Suppressor macrophage (primary cell): Measurements from ENCODE around the gene REEP3.
"Not testable (repeated sequence)": the region's sequence is repeated elsewhere in the genome, so short reads cannot be mapped to it uniquely, and the experiment has no call there.

Experiments
- DNase-seq, 4 experiments: peaks; one replicate each; pipeline ENCODE4 v3.0.0-alpha.2; 2020 to 2022

The REEP3 gene

GRCh38 chr10:63630931-63631680 lies 109.9 kb downstream of the REEP3 start:
- DNase-seq: no peak

- peak in 1 of 4 experiments; percentile 24 for DNase-seq
These were observed 110.8 kb downstream of the REEP3 start for GRCh38 chr10:63631991-63632390.

GRCh38 chr10:63633677-63634487 lies 112.7 kb downstream of the REEP3 start:
- peak in 3 of 4 experiments; percentile 39 to 52 (median 39) for DNase-seq

DNA sequence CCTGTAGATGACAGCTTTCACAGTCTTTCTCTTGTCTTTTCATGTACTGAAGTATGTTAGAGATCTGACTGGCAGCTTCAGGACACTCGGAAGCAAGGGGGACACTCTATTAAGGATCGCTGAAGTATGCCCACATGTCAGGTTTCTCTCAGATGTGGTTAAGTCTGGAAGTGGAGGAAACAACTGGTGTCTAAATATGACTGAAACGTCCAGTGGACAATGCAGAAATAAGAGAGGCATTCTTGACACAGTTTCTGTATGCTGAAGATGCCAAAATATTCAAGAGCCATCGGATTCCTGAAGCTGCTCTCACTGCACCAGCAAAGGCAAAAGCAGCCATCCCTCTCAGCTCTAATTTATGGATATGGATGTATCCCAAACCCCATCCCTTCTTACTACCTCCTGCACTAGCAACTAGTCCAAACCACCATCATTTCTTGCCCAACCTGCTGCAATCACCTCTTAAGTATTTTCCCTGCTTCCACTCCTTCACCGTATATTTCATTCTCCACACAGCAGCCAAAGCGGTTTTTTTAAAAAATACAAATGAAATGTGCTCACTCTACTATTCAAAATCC lies 113.4 kb downstream of the REEP3 start:
- DNase-seq: no peak

DNA sequence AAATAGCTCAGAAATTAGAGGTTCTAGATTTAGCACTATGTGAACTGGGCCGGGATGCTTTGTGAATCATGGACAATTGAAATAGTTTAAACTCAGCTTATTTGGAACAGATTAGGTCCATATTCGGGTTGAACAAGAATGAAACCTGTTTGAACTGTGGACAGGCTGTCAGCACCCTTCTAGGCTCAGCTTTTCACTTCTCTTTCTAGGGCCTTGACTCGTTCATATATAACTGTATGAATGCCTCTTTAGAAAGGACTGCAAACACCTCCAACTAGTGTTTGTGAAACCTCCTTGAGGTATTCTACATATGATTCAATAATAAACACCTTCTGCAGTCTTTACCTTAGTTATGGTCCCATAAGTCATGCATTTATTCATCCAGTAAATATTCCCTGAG lies 115.6 kb downstream of the REEP3 start:
- no peak for DNase-seq

DNA sequence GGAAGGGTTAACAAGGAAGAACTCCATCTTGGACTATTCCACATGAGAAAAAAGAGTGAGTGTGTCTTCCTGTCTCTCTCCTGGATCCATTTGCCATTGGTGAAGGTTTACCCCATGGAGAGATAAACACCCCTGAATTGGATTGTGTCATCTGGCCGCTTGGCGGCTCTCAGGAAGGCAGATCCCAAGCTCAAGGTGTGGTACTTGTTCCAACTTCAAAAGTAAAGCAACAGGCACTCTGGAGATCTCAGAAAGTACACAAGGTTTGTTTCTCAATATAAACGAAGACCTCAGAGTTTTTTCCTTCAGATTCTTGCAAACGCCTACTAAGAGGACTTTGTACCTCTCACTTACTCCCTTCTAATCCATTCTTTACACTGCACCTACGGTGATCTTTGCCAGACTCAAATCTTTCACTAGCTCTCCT lies 116.7 kb downstream of the REEP3 start:
- no peak for DNase-seq

- DNase-seq: no peak
These were observed 120.2 kb downstream of the REEP3 start for GRCh38 chr10:63641366-63641765.

- no peak for DNase-seq
These were observed 120.6 kb downstream of the REEP3 start for GRCh38 chr10:63641799-63642198.

GRCh38 chr10:63642808-63643207 lies 121.6 kb downstream of the REEP3 start:
- no peak for DNase-seq

DNA sequence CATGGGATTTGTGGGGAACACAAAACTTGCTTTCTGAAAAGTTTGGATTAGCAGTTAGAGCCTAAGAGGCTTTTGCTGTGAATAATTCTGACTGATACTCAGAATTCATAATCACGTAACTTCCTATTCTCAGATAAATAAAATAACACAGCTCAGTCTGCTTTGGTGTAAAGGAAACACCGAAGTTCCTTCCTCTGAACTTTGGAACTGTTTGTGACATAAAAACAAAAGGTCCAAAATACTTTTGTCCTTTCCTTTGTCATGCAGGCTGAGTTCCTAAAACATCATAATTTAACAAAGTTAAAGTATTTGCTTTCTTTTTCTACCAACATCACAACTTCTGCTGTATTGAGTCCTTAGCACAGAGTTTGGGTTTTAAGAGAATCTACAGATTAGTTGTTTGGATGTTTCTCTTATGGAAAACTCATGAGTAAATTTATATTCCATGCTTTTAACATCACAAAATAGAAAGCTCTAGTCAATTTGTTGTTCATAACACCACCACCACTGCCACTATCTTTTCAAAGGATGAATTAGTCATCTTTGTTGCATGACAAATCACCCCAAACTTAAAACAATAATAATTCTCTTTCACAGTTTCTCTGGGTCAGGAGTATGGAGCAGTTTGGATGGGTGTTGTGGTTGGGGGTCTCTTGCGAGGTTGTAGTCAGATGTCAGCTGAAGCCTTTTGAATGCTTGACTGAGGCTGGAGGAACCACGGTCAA lies 123.4 kb downstream of the REEP3 start:
- DNase-seq: no peak

DNA sequence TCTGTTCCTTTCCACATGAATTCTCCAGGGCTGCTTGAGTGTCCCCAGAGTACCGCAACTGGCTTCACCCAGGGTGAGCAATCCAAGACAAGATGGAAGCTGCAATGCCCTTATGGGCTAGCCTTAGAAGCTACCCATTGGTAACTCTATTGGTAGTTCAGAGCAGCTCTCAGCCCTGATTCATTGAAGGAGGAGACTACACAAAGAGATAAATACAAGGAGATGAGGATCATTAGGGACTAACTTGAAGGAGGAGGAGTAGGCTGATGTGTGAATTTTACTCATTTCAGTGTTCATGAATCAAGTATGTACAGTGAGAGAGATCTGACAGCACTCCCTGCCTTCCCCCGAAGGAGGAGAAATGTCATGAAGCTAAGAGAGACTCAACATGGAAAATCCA lies 124.0 kb downstream of the REEP3 start:
- no peak for DNase-seq

GRCh38 chr10:63646491-63646890 lies 125.3 kb downstream of the REEP3 start:
- no peak for DNase-seq

- DNase-seq: no peak
These were observed 130.7 kb downstream of the REEP3 start for GRCh38 chr10:63651864-63652263.

- DNase-seq: no peak
These were observed 132.5 kb downstream of the REEP3 start for GRCh38 chr10:63653747-63654146.

DNA sequence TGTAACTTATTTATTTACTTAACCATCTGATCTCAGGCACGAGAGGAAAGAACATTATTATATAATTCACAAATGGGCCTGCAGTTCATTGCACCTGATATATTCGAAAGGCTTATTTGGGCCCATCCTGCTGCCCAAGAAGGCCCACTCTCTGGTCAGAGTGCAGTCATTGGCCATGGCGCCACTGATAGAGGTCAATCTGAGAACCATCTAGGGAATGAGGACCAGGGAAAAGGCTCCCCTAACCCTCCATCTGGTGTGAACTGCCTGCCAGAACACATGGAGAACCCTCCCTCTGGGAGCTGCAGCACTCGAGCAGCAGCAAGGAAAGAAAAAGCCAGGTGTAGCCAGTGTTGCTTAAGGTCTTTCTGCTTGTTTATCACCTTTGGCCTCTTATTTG lies 136.6 kb downstream of the REEP3 start:
- no peak for DNase-seq

DNA sequence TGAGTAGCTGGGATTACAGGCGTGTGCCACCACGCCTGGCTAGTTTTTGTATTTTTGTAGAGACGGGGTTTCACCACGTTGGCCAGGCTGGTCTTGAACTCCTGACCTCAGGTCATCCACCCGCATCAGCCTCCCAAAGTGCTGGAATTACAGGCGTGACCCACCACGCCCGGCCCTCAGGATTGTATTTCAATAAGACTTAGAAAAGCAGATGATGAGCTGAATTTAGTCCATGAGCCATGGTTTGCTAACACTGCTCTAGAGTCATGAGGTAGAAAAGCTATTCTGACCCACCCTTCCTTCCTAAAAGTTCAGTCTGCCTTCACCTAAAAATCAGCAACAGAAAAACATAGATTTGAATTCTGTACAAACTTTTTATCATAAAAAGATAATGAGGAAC lies 139.7 kb downstream of the REEP3 start:
- not testable (repeated sequence) for DNase-seq

GRCh38 chr10:63661347-63661746 lies 140.1 kb downstream of the REEP3 start:
- no peak for DNase-seq

GRCh38 chr10:63664341-63664885 lies 143.2 kb downstream of the REEP3 start:
- no peak for DNase-seq

DNA sequence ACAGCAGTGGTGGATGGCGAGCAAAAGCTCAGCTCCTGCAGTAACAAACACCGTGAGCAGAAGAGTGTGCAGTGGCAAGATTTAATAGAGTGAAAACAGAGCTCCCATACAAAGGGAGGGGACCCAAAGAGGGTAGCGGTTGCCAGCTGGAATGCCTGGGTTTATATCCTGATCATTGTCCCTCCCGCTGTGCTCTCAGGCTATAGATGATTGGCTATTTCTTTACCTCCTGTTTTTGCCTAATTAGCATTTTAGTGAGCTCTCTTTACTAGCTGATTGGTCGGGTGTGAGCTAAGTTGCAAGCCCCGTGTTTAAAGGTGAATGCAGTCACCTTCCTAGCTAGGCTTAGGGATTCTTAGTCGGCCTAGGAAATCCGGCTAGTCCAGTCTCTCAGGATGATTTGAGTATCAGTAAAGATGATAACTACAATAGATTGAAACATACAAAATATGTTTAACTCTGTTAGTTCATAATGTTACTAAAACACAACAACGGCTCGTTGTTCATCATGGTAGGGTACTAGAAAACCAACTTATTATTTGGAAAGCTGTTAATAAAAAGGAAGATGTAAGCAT lies 143.9 kb downstream of the REEP3 start:
- DNase-seq: not testable (repeated sequence)

GRCh38 chr10:63665670-63666134 lies 144.5 kb downstream of the REEP3 start:
- no peak for DNase-seq

GRCh38 chr10:63666836-63667383 lies 145.7 kb downstream of the REEP3 start:
- DNase-seq: peak; percentile 9 to 69 (median 38)
